MG63 (cell line): Measurements from ENCODE around the gene DCC. TPM values are rescaled to one million over a fixed set of nuclear protein-coding genes. Genes with fewer than 3 reads are reported as not detected.

Experiments
- DNase-seq: peaks from one replicate; pipeline ENCODE4 v3.0.0-alpha.2; 2020
- H3K27me3 ChIP-seq: fragments of 250-450 bp; sonication (Bioruptor Pico); 2 replicates; pipeline ENCODE4 v1.5.1; 2020; ENCODE audit warnings: mild to moderate bottlenecking, moderate library complexity
- H3K36me3 ChIP-seq: fragments of 250-450 bp; sonication (Bioruptor Pico); 2 replicates; pipeline ENCODE4 v1.5.1; 2020; ENCODE audit warnings: mild to moderate bottlenecking, moderate library complexity
- H3K4me3 ChIP-seq: fragments of 250-450 bp; sonication (Bioruptor Pico); 2 replicates; pipeline ENCODE4 v1.5.1; 2020; ENCODE audit warnings: mild to moderate bottlenecking, moderate library complexity
- H3K9me3 ChIP-seq: fragments of 250-450 bp; sonication (Bioruptor Pico); 2 replicates; pipeline ENCODE4 v1.5.1; 2020; ENCODE audit warnings: mild to moderate bottlenecking, moderate library complexity
- total RNA-seq: library from RNA; depleted of rRNA; stranded (reverse); fragments of >200 nt; shearing (Covaris generic); gene quantifications from 2 replicates; pipeline ENCODE4 v1.2.3, GENCODE V29; 2014; ENCODE audit warnings: low replicate concordance

The DCC gene
- total RNA-seq, 1 experiment from 2014 or later = not detected

DNA sequence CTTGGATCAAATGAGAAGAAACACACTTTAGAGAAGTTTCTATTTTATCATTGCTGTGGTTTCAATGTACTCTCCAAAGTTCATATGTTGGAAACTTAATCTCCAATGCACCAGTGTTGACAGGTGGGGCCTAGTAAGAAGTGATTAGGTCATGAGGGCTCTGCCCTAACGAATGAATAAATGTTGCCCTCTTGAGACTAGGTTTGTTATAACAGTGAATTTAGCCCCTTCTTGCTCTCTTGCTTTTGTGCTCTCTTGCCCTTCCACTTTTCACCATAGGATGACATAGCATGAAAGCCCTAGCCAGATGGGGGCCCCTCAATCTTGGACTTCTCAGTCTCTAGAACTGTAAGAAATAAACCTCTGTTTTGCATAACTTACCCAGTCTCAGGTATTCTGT lies 664.8 kb downstream of the DCC start:
- Histone ChIP-seq H3K27me3 (no peaks in the 10 kb centered on the region), H3K36me3 (no peaks in the 10 kb centered on the region), H3K4me3 (no peak overlapping the region), H3K9me3 (no peaks in the 10 kb centered on the region)
- DNase-seq = no peak

DNA sequence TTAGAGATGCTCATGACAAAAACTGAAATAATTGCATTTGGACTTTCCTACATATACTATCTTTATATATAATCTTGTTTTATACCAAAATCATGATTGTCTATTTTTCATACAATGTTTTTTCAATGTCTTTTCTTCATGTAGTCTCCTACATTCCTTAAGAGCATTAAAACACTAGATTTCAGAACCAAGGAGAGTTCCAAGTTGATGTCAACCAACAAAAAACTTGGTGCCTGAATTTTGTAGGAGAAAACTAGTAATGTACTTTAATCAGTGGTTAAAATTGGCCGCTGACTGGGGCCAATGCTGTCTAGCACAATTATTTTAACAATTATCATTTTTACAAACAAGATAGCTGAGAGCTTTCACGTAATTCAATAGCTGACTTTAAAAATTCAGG lies 678.8 kb downstream of the DCC start:
- DNase-seq = no peak
- Histone ChIP-seq H3K9me3 (no peaks in the 10 kb centered on the region), H3K4me3 (no peak overlapping the region), H3K27me3 (no peaks in the 10 kb centered on the region), H3K36me3 (no peaks in the 10 kb centered on the region)

DNA sequence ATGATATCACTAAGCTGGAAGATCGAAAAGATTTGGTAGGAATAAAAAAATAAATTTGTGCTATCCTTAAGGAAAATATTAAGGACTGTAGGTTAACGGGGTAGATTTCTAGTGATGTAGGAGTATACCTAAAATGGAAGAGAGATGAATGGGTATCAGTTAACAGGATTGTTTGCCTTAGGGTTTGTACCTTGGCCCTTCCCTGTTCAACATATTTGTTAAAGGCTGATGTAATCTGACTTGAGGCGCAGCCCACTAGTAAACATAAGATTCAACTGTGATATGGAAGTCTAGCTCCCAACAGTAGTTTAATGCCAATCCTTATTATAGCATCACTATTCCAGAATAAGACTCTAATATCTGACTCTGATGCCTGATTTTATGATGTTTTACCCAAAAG lies 685.2 kb downstream of the DCC start:
- no peak overlapping the region for H3K4me3 ChIP-seq
- H3K36me3 ChIP-seq = no peaks in the 10 kb centered on the region
- DNase-seq = no peak
- H3K9me3 ChIP-seq = no peaks in the 10 kb centered on the region
- no peaks in the 10 kb centered on the region for H3K27me3 ChIP-seq

DNA sequence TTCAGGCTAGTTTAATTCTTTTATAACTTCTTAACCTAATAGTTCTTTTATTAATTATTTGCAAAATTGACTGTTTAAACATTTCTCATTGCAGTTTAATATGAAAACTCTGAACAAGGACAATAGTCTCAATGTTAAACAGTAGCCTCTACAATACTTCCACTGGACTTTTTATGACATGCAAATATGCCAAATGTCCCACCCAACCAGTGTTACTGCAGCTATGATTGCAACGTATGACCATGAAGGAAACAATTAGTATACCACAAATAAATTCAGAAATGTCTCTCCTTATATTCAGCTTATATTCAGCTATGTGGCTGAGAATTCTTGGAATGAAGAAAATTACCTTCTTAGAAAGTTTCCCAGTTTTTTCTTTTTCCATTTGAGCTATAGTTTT lies 688.6 kb downstream of the DCC start:
- Histone ChIP-seq H3K9me3 (no peaks in the 10 kb centered on the region), H3K36me3 (no peaks in the 10 kb centered on the region), H3K4me3 (no peak overlapping the region), H3K27me3 (no peaks in the 10 kb centered on the region)
- no peak for DNase-seq

DNA sequence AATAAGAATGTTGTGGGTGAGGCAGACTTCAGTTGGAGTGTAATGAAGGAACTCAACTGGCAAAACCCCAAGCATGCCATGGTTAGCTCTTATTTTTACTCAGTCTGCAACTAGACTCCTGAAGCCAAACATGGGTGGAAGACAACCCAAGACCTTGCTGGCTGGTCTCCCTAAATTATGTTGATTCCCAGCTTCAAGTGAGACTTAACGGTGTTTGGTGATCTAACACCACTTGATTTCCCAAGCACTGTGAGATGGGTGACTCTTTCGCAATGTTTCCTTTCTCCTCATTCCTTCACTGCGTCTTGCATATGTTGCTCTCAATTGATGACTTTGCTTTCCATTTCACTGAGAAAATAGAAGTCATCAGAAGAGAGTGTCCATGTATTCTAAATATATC lies 693.1 kb downstream of the DCC start:
- no peak for DNase-seq

DNA sequence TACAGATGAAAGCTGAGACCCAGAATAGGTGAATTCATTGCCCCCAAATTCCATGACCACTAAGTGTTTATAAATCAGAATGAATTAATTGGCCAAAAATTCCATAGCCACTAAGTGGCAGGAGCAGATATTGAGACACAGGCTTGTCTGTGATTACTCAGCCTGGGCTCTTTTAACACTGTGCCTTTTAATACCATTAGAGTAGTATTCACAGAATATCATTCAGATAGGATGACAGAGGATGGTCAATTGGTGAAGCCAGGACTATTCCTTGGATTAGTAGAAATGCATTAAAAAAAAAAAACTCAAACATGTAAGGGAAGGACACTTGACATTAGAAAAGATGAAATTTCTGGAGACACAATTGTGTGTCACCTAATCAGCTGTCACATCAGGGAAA lies 698.6 kb downstream of the DCC start:
- DNase-seq = no peak
- Histone ChIP-seq H3K36me3 (no peaks in the 10 kb centered on the region), H3K9me3 (no peaks in the 10 kb centered on the region), H3K4me3 (no peak overlapping the region), H3K27me3 (no peaks in the 10 kb centered on the region)

More for the DNA sequence above, 693.1 kb downstream of the DCC start:
- no peaks in the 10 kb centered on the region for H3K36me3 ChIP-seq
- H3K27me3 ChIP-seq = no peaks in the 10 kb centered on the region
- H3K9me3 ChIP-seq = no peaks in the 10 kb centered on the region
- H3K4me3 ChIP-seq = no peak overlapping the region

DNA sequence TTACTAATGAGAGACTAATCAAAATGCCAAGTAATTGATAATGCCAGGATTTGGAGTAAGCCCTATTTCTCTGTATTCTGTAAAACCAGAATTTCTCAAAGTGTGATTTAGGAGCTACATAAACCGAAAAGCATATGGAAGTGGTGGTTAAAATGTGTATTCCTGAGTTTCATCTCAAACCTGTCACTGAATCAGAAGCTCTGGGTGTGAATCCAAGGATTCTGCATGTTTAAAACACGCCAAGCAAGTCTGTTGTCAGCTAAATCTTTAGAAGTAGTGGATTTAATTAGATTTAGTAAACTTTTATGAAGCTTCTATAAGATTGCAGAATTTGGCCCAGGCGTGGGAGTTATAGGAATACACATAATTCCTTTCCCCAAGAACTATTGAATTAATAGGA lies 700.3 kb downstream of the DCC start:
- no peaks in the 10 kb centered on the region for H3K9me3 ChIP-seq
- H3K36me3 ChIP-seq = no peaks in the 10 kb centered on the region
- H3K4me3 ChIP-seq = no peak overlapping the region
- DNase-seq = no peak
- no peaks in the 10 kb centered on the region for H3K27me3 ChIP-seq

DNA sequence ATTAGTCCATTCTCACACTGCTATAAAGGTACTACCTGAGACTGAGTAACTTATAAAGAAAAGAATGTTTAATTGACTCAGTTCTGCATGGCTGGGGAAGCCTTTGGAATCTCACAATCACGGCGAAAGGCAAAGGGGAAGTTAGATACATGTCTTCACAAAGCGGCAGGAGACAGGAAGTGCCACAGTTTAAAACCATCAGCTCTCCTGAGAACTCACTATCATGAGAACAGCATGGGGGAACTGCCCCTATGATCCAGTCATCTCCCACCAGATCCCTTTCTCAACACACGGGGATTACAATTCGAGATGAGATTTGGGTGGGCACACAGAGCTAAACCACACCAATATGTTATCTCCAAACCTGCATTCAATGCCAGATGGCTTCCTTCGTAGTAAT lies 716.1 kb downstream of the DCC start:
- Histone ChIP-seq H3K4me3 (no peak overlapping the region), H3K36me3 (no peaks in the 10 kb centered on the region)

DNA sequence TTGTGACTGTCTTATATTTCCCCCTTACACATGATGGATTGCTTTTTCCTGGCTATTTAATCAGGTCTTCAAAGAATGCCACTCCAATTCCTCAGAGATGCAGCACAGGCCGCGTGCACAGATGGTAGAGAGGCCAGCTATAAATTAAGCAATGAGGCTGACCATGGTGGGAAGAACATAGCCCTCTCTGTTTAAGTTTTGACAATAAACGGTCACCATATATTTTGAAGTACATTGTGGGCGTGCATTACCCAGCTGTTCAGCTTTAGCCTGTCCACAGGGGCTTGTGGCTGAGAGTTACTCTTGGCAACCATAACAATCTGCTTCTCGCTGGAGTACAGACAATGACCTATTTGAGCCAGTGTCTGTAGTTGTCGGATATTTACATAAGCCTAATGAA lies 730.8 kb downstream of the DCC start:
- Histone ChIP-seq H3K4me3 (no peak overlapping the region), H3K9me3 (no peaks in the 10 kb centered on the region)
- DNase-seq = no peak

More for the DNA sequence above, 716.1 kb downstream of the DCC start:
- no peaks in the 10 kb centered on the region for H3K9me3 ChIP-seq
- DNase-seq = no peak
- no peaks in the 10 kb centered on the region for H3K27me3 ChIP-seq

DNA sequence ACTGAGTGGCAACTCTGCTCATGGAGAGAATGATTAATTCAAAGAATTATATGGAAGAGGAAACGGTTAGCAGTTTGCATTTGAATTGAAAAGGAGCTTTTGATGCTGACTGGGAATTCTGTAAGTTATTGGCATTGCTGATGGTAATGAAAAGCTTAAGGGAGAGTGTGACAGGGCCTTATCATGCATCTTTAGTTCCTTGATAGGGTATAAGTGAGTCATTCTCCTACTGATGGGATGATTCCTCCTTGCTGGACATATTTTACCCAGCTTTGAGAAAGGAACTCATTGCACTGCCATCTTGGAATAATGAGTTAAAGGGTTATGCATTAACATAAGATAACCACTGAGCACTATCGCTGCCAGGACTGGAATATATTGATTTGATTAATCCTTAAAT lies 740.7 kb downstream of the DCC start:
- H3K36me3 ChIP-seq = no peaks in the 10 kb centered on the region
- H3K4me3 ChIP-seq = no peak overlapping the region
- H3K27me3 ChIP-seq = no peaks in the 10 kb centered on the region
- no peak for DNase-seq
- H3K9me3 ChIP-seq = no peaks in the 10 kb centered on the region

More for the DNA sequence above, 730.8 kb downstream of the DCC start:
- Histone ChIP-seq H3K27me3 (no peaks in the 10 kb centered on the region), H3K36me3 (no peaks in the 10 kb centered on the region)

DNA sequence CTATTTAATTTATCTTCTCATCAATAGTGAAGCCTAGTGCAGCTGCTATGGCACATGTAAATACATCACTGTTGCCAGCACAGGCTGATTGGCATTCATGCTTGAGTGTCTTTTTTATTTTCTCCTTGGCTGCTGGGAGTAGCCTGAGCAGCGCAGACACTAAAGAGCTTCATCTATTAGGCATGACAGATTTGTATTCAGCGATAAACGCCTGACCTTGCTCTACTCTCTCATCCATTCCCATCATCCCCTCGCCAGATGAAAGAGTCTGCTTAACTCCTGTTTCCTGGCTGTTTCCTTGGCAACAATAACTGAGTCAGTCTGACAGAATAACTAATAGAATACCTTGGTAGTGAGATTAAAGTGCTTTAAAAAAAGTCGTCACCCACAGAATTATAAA lies 753.6 kb downstream of the DCC start:
- no peaks in the 10 kb centered on the region for H3K27me3 ChIP-seq
- no peaks in the 10 kb centered on the region for H3K36me3 ChIP-seq
- H3K4me3 ChIP-seq = no peak overlapping the region
- no peak for DNase-seq
- no peaks in the 10 kb centered on the region for H3K9me3 ChIP-seq

DNA sequence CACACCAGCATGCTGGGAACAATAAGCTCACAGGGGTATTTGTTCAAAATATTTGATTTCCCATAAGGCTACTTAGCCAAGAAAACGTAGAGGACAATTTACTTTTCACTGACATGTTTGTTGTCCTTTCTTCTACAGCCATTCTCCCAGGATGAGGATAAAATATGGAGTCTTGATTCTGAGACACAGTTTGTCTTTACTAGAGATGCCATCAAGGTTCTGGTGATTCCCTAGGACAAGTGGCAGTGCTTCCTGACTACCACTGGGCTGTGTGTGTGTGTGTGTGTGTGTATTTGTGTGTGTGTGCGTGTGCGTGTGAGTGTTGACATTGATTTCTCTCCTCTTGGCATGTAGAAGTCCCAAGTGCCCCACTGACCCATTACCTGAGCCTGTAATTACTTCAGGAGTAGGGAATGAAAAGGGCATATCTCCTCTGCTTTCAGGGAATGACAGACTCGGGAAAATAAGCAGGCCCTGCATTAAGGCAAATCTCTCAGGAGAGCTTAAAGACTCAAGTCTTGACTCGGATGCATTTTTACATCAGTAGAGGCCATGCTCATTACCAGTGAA lies 761.6 kb downstream of the DCC start:
- Histone ChIP-seq H3K9me3 (no peaks in the 10 kb centered on the region), H3K27me3 (no peaks in the 10 kb centered on the region), H3K36me3 (no peaks in the 10 kb centered on the region), H3K4me3 (no peak overlapping the region)
- DNase-seq = no peak

DNA sequence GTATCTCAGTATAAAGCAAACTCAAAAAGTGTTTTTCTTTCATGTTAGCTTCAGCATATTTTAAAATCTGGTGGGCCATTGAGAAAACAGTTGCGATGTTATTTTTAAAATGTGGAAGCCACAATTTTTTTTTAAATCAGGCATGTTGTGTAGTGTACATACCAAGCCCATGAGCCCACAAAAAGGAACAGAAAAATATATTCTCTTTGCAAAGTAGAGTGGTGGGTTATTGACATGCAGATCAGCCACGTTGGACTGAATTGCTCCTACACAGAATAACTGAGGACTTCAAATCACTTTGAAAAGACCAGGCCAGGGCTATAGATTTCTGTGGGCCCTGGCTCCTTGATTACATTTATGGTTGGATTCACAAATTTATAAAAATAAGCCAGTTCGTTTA lies 774.4 kb downstream of the DCC start:
- no peak overlapping the region for H3K4me3 ChIP-seq
- H3K27me3 ChIP-seq = no peaks in the 10 kb centered on the region
- no peaks in the 10 kb centered on the region for H3K36me3 ChIP-seq
- no peak for DNase-seq
- no peaks in the 10 kb centered on the region for H3K9me3 ChIP-seq

DNA sequence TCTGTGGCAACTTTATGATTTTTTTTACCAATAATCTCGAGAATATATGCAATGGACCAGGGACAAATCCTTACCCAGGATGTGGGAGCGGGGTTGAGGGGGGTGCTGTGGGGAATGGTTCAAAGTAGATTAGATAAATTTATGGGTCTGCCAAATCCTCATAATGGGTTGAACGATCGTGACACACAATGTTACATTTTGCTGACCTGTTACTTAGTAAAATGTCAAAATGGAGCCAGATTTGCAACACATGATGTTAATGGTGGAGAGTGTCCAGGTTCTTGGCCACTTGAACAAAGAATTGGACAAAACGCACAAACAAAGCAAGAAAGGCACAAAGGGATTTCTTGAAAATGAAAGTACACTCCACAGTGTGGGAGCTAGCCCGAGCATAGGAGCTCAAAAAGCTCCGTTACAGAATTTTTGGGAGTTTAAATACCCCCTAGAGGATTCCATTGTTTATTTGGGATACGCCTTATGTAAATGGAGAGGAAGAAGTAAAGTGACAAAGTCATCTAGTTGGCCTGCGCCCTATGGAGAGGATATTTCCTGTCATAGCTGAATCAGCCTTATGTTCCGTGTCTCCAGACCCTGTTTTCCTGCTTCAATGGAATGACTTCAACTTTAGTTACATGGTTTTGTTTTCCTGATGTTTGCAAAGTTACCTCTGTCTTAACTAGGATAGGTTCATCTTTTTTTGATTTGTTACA lies 776.0 kb downstream of the DCC start:
- no peaks in the 10 kb centered on the region for H3K9me3 ChIP-seq
- H3K4me3 ChIP-seq = peak overlapping the region; percentile 29
- H3K36me3 ChIP-seq = no peaks in the 10 kb centered on the region
- DNase-seq = peak; percentile 0
- H3K27me3 ChIP-seq = no peaks in the 10 kb centered on the region

DNA sequence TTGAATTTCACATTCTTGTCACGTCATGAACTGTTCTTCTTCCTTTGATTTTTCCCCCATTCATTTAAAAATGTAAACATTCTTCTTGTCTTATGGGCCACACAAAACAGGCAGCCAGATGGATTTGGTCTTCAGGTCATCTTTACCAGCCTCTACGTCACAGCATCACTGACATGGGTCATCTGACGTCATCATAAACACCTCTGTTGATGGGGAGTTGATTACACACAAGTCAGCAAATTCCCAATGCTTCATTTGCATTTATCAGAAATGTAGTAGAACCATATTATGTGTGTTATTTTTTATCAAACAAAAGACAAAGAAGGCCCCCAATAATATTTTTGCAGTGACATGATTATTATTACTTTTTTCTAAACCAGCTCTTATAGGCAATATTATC lies 777.9 kb downstream of the DCC start:
- Histone ChIP-seq H3K27me3 (no peaks in the 10 kb centered on the region), H3K9me3 (no peaks in the 10 kb centered on the region), H3K4me3 (no peak overlapping the region)

DNA sequence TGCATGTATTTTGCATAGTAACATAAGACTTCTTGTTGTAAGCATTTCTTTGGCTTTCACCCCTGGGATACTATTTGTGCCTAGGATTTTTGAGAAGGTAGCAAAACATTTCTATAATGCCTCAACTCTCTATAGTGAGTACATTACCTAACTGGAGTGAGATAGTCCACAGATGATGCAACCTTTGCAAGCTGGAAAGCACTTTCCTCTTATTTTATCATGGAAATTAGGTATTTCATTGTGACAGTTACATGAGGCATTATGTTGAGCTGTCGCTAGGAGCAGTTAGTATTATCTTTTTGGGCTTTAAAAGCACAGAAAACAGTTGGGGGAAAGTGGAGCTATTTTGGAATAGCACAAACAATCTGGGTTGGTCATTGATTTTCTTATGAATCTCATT lies 786.2 kb downstream of the DCC start:
- Histone ChIP-seq H3K4me3 (no peak overlapping the region), H3K36me3 (no peaks in the 10 kb centered on the region), H3K9me3 (no peaks in the 10 kb centered on the region), H3K27me3 (no peaks in the 10 kb centered on the region)
- no peak for DNase-seq

More for the DNA sequence above, 777.9 kb downstream of the DCC start:
- no peaks in the 10 kb centered on the region for H3K36me3 ChIP-seq
- no peak for DNase-seq

DNA sequence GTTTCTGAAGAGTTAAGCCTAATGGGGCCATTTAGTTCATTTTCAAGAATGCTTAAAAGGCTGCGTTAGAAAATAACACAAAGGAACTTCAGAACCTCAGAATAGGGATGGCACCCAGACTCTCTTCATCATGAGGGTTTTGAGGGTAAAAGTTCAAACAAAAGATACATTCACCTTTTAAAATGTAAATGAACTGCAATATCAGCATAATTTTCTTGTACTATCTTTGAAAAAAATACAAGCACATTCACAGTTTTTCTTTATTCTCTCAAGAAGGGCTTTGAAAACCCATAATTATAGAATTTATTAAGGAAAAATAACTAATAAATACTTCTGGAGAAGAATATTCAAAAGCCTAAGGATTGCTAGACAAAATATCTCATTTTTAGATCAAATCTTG lies 791.0 kb downstream of the DCC start:
- Histone ChIP-seq H3K36me3 (no peaks in the 10 kb centered on the region), H3K4me3 (no peak overlapping the region), H3K27me3 (no peaks in the 10 kb centered on the region), H3K9me3 (no peaks in the 10 kb centered on the region)
- DNase-seq = no peak

DNA sequence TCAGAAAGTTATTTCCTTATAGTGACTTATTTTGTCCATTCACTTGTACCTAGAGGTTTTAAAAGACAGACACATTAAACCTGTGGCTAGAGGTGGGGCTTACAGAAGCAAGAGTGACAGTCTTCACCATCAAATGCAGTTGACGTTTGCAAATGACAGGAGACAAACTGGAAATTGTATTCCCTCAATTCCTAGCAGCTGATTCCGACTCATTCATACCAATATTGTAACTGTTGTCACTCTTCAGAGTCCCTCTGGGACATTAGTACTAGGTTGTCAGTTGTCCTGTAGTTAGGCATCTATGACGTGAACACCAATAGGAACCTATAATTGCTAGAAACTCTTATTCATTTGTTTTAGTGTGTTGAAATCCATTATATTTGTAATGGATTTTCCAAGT lies 794.7 kb downstream of the DCC start:
- Histone ChIP-seq H3K27me3 (no peaks in the 10 kb centered on the region), H3K36me3 (no peaks in the 10 kb centered on the region), H3K9me3 (no peaks in the 10 kb centered on the region), H3K4me3 (no peak overlapping the region)
- no peak for DNase-seq
